NCI-H524 (cell line): Measurements from ENCODE around the gene HLA-E.
"Not testable (repeated sequence)": the region's sequence is repeated elsewhere in the genome, so short reads cannot be mapped to it uniquely, and the experiment has no call there.

Experiments used
- DNase-seq, 2 experiments: peaks; one replicate each; lab custom pipeline; 2025; lab: John Stamatoyannopoulos, UW

Gene HLA-E

GRCh38 chr6:30481211-30481964 lies 7.9 kb upstream of the HLA-E start:
- DNase-seq: peak in 1 of 2 experiments; percentile 42

GRCh38 chr6:30481965-30482644 lies 7.2 kb upstream of the HLA-E start:
- peak; percentile 50 to 81 for DNase-seq

DNA sequence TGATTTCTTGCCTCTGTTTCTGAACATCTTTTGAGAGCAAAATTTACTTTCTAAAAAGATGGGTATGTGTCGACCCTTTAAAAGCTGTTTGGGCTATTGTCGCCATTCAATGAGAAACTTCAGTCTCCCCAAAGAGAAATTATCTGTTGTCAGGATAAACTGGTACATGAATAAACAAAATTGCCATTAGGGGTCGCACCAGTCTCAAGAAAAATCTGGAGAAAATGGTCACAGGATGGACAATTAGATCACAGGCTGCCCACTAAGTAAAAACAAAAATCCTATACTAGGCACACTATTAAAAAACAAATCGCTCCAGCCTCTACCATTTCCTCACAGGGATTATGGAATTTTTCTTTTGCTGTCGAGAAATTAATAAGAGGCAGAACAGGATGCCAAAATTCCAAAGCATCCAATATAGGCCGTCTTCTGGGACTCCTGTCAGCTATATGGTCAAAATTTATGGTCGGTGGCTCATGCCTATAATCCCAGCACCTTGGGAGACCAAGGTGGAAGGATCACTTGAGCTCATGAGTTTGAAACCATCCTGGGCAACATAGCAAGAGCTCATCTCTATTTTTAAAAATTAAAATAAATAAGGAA lies 5.5 kb upstream of the HLA-E start:
- DNase-seq: peak in 1 of 2 experiments; percentile 60

GRCh38 chr6:30485236-30485635 lies 4.1 kb upstream of the HLA-E start:
- DNase-seq: no peak

DNA sequence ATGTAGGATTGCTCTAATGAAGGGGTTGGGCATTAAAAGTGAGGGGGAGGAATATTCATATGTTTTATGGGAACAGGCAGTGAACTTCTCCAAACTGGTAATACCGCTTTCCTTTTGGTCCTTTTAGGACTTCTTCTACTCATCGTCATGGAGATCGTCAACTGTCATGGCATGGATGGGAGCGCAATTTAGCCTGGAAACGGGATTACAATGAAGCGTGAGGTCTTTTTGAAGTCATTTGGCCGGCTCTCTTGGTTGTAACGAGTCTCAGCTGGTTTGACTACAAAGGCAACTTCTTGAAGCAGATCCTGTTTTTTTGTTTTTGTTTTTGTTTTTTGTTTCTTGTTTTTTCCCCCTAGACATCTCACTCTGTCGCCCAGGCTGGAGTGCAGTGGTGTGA lies 1.4 kb upstream of the HLA-E start:
- no peak for DNase-seq

DNA sequence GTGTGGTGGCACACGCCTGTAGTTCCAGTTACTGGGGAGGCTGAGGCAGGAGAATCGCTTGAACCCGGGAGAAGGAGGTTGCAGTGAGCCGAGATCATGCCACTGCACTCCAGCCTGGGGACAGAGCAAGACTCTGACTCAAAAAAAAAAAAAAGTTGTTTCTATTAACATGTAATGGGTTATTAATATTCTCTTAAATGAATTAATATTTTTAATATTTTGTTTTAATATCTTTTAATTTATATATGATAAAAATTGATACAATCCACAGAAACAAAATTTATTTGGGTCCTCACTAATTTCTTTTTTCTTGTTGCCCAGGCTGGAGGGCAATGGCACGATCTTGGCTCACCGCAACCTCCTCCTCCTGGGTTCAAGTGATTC lies 620 bp upstream of the HLA-E start:
- DNase-seq: not testable (repeated sequence)

DNA sequence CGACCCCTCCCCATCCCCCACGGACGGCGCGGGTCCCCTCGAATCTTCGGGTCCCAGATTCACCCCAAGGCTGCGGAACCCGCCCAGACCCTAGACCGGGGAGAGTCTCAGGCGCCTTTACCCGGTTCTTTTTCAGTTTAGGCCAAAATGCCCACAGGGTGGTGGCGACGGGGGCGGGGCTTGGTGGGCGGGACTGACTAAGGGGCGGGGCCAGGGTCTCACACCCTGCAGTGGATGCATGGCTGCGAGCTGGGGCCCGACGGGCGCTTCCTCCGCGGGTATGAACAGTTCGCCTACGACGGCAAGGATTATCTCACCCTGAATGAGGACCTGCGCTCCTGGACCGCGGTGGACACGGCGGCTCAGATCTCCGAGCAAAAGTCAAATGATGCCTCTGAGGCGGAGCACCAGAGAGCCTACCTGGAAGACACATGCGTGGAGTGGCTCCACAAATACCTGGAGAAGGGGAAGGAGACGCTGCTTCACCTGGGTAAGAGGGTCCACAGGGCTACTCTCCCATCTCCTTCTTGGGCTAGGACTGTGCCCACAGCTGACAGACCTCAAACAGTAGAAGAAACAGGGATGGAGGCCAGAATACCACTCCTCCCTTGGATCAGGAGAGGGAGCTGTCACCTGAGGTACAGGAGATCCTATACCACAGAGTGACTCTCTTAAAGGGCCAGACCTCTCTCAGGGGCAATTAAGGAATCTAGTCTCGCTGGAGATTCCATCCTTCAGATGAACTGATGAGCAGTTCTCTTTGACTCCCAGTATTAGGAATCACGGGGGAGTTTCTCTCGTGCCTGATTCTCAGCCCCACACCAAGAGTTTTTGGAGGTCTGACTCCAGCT lies 942 bp downstream of the HLA-E start:
- peak in 1 of 2 experiments; percentile 33 for DNase-seq

- not testable (repeated sequence) for DNase-seq
Observed at GRCh38 chr6:30491291-30491953, 2.1 kb downstream of the HLA-E start.

GRCh38 chr6:30491991-30492952 lies 3.0 kb downstream of the HLA-E start:
- DNase-seq: no peak

- no peak for DNase-seq
Observed at GRCh38 chr6:30493643-30494250, 4.4 kb downstream of the HLA-E start.

DNA sequence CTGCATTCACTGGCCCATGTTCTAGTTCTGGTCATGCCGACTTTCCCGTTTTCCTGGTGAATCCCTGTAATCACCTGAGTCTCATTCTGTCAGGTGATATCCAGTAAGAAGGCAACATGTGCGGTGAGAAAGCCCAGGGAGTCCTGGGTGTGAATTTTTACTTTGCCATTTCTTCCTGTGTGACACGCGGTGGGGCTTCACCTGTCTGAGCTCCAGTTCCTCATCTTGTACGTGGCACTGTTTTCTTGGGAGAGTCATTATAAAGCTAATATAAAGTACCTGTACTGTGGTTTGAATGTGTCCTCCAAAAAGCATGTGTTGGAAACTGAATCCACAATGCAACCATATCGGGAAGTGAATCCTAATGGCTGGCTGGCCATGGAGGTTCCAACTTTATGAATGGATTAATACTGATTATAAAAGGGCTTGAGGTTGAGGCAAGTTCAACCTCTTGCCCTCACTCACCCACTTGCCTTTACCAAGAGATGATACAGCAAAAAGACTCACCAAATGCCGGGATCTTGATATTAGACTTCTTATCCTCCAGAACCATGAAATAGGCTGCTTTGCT lies 5.1 kb downstream of the HLA-E start:
- DNase-seq: no peak

DNA sequence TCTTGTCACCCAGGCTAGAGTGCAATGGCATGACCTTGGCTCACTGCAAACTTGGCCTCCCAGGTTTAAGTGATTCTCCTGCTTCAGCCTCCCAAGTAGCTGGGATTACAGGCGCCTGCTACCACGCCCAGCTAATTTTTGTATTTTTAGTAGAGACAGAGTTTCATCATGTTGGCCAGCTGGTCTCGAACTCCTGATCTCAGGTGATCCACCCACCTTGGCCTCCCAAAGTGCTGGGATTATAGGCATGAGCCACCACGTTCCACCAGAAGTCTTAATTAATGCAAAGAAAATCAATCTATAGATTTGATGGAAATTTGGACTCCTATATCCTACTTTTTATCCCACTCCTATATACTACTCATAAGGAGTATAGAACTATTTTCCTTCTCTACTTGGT lies 5.8 kb downstream of the HLA-E start:
- not testable (repeated sequence) for DNase-seq

DNA sequence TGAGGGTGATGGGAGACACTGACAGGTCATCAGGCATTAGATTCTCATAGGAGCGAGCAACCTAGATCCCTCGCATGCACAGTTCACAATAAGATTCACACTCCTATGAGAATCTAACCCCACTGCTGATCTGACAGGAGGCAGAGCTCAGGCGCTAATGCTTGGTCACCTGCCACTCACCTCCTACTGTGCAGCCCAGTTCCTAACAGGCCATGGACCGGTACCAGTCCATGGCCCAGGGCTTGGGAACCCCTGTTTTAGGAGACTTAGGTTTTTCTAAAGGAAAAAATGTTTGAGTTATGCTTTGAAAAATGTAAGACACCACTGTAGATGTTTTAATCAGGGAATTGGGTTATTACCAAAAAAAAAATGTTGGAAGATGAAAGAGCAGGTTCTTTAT lies 6.7 kb downstream of the HLA-E start:
- no peak for DNase-seq

- DNase-seq: not testable (repeated sequence)
Observed at GRCh38 chr6:30497261-30497599, 7.9 kb downstream of the HLA-E start.

DNA sequence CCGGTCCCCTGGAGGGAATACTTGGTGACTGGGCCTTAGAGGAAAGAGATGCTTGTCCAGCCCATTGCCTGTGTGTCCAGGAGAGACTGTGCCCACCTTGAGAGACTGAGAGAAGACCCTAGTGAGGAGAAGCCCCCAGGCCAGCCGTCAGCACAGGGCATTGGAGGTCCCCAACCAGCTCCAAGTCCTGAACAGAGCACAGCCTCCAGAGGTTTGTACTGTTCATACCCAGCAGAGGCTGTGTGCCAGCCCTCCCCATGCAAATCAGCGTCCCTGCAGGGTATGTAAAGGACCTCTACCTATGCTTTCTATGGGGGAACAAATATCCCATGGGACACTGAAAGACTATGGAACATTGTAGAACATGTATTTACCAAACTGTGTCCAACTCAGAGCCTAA lies 8.4 kb downstream of the HLA-E start:
- no peak for DNase-seq

GRCh38 chr6:30498705-30499104 lies 9.4 kb downstream of the HLA-E start:
- not testable (repeated sequence) for DNase-seq

DNA sequence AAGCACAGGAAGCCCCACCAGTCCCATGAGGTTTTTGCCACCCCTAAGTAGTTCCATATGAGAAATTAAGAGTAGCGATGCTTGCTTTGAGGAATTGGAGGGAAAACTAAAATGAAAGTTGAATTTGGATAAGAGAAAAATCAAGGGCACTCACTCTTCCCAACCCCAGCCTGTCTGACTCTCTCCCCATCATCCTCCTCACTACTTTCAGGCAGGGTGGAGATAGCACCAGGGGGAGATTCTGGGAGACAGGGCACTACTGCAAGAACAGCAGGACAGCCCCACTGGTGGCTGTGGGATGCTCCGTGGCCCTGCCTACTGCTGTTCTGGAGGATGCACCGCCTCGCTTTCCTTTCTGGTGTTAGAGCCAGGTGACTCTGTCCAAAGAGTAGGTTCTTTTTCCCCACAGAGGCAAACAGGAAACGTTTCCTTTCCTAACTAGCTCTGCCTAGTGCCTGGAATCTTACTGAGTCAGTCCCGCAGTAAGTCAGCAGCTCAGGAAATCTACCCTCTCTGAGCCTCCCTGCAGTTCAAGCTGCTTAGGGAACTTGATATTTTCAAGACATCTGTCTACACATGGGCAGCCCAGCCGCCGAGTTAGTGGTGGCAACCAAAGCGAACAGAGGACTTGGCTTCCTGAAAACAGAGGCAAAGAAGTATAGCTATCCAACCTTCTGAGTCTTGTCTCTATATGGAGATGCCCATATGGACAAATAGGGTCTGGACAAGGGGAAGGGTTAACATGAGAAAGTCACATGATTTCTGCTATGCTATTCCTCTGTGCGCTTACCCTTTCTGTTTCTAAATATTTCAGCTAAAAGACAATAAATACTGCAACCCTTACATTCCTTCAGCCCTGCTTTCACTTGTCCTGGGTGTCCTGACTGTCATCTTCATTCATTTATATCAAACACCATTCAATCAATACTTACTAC lies 11.4 kb downstream of the HLA-E start:
- DNase-seq: peak; percentile 51 to 69
